Activated CD8-positive, alpha-beta memory T cell treated with anti-CD3 and anti-CD28 coated beads for 4 hours (primary cell): ENCODE results near the gene LSAMP.

Experiments used
- DNase-seq, 2 donors: peaks; one replicate each; pipeline ENCODE4 v3.0.0-alpha.2; 2020; ENCODE audit warnings: low read depth in 2 of 2

The LSAMP gene

GRCh38 chr3:116019254-116019763 is 426.0 kb downstream of the LSAMP start:
- DNase-seq: no peak

GRCh38 chr3:116018646-116019045 is 426.6 kb downstream of the LSAMP start:
- no peak for DNase-seq

GRCh38 chr3:116015931-116016330 is 429.4 kb downstream of the LSAMP start:
- DNase-seq: no peak

- no peak for DNase-seq
These were observed 438.3 kb downstream of the LSAMP start for GRCh38 chr3:116007000-116007399.

- DNase-seq: no peak
These were observed 439.9 kb downstream of the LSAMP start for GRCh38 chr3:116005404-116005803.

- no peak for DNase-seq
These were observed 443.1 kb downstream of the LSAMP start for GRCh38 chr3:116002235-116002634.

- no peak for DNase-seq
These were observed 444.1 kb downstream of the LSAMP start for GRCh38 chr3:116001151-116001621.

GRCh38 chr3:116000311-116000710 is 445.0 kb downstream of the LSAMP start:
- DNase-seq: no peak

GRCh38 chr3:115999613-116000012 is 445.7 kb downstream of the LSAMP start:
- DNase-seq: no peak

GRCh38 chr3:115999001-115999585 is 446.2 kb downstream of the LSAMP start:
- DNase-seq: no peak

- DNase-seq: no peak
These were observed 448.7 kb downstream of the LSAMP start for GRCh38 chr3:115996420-115997108.

- DNase-seq: no peak
These were observed 454.6 kb downstream of the LSAMP start for GRCh38 chr3:115990669-115991068.

GRCh38 chr3:115989684-115990421 is 455.4 kb downstream of the LSAMP start:
- no peak for DNase-seq

GRCh38 chr3:115986555-115987207 is 458.6 kb downstream of the LSAMP start:
- DNase-seq: no peak

- DNase-seq: no peak
These were observed 462.7 kb downstream of the LSAMP start for GRCh38 chr3:115982629-115983028.

- no peak for DNase-seq
These were observed 463.2 kb downstream of the LSAMP start for GRCh38 chr3:115982108-115982507.

- DNase-seq: no peak
These were observed 464.6 kb downstream of the LSAMP start for GRCh38 chr3:115980709-115981108.

- no peak for DNase-seq
These were observed 467.4 kb downstream of the LSAMP start for GRCh38 chr3:115977866-115978265.

- no peak for DNase-seq
These were observed 469.5 kb downstream of the LSAMP start for GRCh38 chr3:115975796-115976195.

GRCh38 chr3:115975353-115975752 is 469.9 kb downstream of the LSAMP start:
- no peak for DNase-seq

GRCh38 chr3:115974940-115975339 is 470.3 kb downstream of the LSAMP start:
- DNase-seq: no peak

- DNase-seq: no peak
These were observed 476.4 kb downstream of the LSAMP start for GRCh38 chr3:115968871-115969270.
